T47D (cell line): Measurements from ENCODE around the gene AGO4.
"Not testable (repeated sequence)": the region's sequence is repeated elsewhere in the genome, so short reads cannot be mapped to it uniquely, and the experiment has no call there.

Experiments used
- DNase-seq, 2 experiments: peaks; one replicate each; pipeline versions ENCODE4 v3.0.0 to v3.0.0-alpha.2; 2011 to 2012; ENCODE audit warnings: low read depth in 1 of 2, low spot score in 1 of 2
- JUND ChIP-seq: IDR thresholded peaks from 2 replicates; pipeline ENCODE4 v1.6.1; 2012; ENCODE audit warnings: low read depth
- in situ Hi-C: cut with HindIII; loops from 2 replicates; pipeline ENCODE4 v1.10.0; 2016; ENCODE audit warnings: low sequenced_read_pairs, low pct_unique_long_range_greater_than_20kb

AGO4 gene

DNA sequence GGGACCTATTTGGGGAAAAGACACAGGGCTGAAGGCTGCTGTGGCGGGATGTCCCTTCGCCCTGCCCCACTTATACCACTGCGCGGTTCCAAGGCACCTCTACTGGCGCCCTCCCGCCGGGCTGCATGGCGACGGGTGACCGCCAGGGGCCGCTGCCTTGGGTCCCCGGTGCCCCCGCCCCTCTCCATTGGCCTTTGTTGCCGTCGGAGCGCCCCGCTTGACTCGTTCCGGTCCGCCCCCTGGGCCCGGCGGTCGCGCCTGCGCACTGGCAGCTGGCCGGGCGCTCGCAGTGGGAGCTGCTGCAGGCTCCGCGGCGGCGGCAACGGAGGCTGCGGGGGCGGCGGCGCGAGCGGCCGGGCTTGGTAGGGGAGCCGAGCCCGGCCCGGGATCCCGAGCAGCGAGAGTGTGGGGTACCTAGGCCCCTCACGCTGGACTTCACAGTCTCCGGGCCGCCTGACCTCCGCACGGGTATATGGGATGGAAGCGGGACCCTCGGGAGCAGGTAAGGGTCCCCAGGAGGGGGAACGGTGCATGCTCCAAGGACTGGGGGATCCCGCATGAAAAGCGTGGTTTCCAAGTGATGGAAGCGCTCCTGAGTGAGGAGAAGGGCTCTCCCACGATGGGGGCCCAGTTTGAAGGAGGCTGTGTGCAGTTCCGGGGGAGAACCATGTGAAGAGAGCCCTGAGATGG, 75.3 kb downstream of the AGO4 start, which contains the start of gene AGO1:
Gene AGO1 (plus strand): TSS at position 265 of the 690 bp plus-strand sequence. CDS start 213 bp downstream, at position 478.
- TF ChIP-seq JUND, result no peak

DNA sequence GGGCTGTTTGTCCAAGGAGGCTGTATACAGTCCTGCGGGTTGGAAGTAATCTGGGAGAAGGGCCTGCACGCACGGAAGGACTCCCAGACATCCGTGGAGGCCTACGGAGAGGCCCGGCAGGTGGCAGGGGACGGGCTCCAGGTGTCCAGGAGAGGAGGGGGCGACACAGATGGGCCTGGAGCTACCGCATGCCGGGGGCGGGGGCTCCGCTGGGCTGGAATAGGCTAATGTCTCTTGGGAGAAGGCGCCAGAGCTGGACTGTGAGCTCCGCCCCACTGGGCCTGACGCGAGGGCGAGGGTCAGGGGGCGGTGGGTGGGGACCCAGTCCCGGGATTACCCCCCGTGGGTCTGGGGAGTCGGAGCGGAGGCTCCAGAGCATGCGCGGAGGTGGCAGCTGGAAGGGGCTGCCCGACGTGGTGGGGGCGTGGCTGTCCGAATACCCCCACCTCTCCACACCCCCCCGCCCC, 75.9 kb downstream of the AGO4 start:
- in situ Hi-C loops, result no loop called here
- no peak for TF ChIP-seq JUND
- DNase-seq, result peak; percentile 25 to 58

More for the DNA sequence above, 75.3 kb downstream of the AGO4 start, which contains the start of gene AGO1:
- in situ Hi-C loops, result no loop called here
- DNase-seq, result peak; percentile 91 to 93

- in situ Hi-C loops, result no loop called here
- DNase-seq, result no peak
- no peak for TF ChIP-seq JUND
Measured at GRCh38 chr1:35884934-35885333, 77.1 kb downstream of the AGO4 start.

DNA sequence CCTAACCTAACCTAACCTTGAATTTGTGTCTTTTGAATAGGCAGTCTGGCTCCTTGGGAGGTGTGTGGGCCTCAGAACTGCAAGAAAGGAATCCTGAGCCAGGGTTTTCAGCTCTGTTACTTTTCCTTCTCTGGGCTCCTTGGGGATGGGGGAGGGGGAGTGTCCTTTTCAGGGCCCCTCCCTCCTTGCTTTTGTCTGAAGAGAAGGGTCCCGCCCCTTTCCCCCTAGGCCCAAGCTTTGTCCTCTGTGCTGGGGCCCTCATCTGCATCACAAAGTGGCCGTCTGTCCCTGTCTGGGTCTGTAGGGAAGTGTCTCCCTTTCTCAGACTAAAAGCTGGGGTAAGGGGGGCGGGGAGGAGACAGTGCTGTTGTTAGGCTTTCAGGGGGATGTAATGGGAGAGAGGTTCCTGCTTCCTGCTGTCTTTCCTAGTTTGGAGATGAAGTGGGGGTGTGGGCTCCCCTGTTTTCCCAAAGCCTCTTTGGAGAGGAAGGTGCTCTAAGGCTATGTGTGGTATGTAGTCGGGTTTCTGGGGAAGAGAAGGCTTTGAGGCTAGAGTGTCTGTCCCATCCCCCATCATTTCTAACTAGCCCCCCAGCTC, 78.2 kb downstream of the AGO4 start:
- no peak for DNase-seq
- in situ Hi-C loops, result no loop called here
- TF ChIP-seq JUND, result no peak

- TF ChIP-seq JUND, result no peak
- DNase-seq, result no peak
Measured at GRCh38 chr1:35886577-35887431, 79.0 kb downstream of the AGO4 start.

GRCh38 chr1:35887508-35887907, 79.7 kb downstream of the AGO4 start:
- no peak for TF ChIP-seq JUND
- no peak for DNase-seq
- in situ Hi-C loops, result no loop called here

More at GRCh38 chr1:35886577-35887431, 79.0 kb downstream of the AGO4 start:
- in situ Hi-C loops, result no loop called here

- DNase-seq, result no peak
- TF ChIP-seq JUND, result no peak
- in situ Hi-C loops, result no loop called here
Measured at GRCh38 chr1:35888255-35888654, 80.4 kb downstream of the AGO4 start.

DNA sequence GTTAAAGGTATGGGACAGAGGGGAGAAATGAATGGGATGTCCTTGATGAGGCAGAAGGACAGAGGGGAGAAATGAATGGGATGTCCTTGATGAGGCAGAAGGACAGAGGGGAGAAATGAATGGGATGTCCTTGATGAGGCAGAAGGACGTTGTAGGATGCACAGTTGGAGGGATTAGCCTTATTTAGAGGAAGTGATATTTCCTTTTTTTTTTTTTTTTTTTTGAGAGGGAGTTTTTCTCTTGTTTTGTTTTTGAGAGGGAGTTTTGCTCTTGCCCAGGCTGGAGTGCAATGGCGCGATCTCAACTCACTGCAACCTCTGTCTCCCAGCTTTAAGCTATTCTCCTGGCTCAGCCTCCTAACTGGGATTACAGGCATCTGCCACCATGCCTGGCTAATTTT, 81.2 kb downstream of the AGO4 start:
- in situ Hi-C loops, DNase-seq: not testable (repeated sequence)

DNA sequence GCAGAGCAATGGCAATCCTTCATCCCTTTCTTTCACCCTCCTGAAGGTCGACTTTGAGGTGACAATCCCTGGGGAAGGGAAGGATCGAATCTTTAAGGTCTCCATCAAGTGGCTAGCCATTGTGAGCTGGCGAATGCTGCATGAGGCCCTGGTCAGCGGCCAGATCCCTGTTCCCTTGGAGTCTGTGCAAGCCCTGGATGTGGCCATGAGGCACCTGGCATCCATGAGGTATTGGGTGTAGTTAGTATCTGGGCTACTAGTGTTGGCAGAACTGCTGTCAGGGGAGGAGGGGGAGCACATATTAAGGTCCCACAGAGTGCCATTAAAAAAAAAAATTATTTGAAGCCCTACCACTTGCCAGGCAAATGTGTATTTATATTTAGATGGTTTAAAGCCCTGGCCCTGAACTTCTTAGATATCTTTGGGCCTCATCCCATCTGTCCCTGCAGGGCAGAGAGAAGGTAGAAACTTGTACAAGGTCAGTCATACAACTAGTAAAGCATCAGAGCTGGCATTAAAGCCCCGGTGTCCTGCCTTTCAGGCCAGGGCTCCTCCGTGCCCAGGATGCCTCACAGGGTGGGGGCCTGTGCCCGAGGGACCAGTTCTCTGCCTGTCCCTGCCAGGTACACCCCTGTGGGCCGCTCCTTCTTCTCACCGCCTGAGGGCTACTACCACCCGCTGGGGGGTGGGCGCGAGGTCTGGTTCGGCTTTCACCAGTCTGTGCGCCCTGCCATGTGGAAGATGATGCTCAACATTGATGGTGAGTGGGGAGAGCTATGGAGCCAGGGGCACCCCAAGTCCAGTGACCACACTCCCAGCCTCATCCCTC, 85.4 kb downstream of the AGO4 start:
- in situ Hi-C loops, result no loop called here
- no peak for DNase-seq
- TF ChIP-seq JUND, result no peak

- DNase-seq, result no peak
- in situ Hi-C loops, result no loop called here
- TF ChIP-seq JUND, result no peak
Measured at GRCh38 chr1:35894183-35894582, 86.4 kb downstream of the AGO4 start.

GRCh38 chr1:35894656-35895055, 86.8 kb downstream of the AGO4 start:
- in situ Hi-C loops, result no loop called here
- TF ChIP-seq JUND, result no peak
- no peak for DNase-seq

GRCh38 chr1:35899941-35900340, 92.1 kb downstream of the AGO4 start:
- TF ChIP-seq JUND, result no peak
- in situ Hi-C loops, result no loop called here
- no peak for DNase-seq
